GM10847 (cell line): ENCODE data around the gene HERC3.

Source experiments
- POLR2A ChIP-seq: IDR thresholded peaks from 2 replicates; pipeline ENCODE4 v1.6.1; 2011; ENCODE audit not compliant: insufficient read length; ENCODE audit errors: extremely low read depth

HERC3 gene

DNA sequence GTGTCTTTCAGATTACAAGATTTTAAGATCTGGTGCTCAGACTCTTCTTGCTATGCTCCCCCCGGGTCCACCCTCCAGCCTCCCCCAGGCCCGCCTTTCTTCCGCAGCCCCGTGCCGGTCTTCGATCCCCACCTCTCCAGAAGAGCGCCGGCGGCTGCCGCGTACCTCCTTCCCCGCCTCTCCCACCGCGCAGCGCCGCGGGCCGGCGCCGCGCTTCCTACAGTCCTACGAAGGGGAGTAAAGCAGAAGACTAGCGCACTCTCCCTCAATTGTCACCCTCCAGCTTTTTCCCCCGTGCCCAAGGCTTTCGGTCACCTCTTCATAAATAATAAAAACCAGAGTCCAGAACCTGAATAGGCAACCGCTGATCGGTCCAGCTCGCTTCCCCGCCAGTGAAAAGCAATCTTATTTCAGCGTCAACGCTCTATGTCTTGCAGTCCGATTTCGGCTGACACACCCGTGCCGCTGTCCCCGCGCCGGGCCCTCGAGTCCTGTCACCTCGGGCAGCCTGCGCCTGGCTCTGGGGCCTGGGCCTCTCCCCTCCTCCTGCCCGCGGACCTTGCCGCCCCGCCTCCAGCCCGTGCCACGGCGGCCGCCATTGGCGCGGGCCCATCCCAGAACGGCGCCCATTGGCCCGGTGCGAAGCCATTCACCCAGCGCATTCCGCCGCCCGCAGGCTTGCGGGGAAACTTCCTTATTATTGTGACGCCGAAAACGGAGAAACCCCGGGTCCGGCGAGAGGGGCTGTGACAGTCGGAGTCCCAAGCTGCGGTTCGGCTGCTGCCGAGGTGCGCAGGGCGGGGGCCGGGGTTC is at the start of gene HERC3:
HERC3 (plus strand) TSS at position 694 of the 813 bp plus-strand sequence. CDS start 13,344 bp downstream, outside the sequence.
- TF ChIP-seq POLR2A, result no peak

DNA sequence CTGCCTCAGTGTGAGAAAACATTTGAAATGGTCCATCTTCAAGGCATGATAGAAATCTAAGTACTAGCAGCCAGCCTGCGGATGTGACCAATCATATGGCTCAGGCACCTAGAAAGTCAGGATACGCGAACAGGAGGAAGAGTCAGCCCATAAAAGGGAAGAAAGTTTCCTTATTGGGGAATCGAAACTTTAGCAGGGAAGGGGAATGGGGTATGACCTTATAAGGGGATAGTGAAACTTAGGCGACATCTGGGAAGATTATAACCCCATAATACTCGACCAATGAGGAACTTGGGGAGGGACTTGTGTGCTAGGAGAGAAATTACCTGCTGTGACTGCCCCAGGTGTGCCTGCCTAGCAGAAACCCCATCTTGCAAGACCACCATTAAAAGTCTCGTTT is 42.5 kb upstream of the HERC3 start:
- no peak for TF ChIP-seq POLR2A

DNA sequence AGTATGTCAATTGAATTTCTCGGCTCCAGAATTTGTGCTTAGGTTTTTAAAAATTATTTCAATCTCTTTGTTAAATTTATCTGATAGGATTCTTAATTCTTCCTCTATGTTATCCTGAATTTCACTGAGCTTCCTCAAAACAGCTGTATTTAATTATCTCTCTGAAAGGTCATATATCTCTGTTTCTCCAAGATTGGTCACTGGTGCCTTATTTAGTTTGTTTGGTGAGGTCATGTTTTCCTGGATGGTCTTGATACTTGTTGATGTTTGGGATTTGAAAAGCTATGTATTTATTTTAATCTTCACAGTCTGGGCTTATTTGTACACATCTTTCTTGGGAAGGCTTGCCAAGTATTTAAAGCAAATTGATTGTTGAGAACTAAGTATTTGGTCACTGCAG is 24.7 kb upstream of the HERC3 start:
- no peak for TF ChIP-seq POLR2A

DNA sequence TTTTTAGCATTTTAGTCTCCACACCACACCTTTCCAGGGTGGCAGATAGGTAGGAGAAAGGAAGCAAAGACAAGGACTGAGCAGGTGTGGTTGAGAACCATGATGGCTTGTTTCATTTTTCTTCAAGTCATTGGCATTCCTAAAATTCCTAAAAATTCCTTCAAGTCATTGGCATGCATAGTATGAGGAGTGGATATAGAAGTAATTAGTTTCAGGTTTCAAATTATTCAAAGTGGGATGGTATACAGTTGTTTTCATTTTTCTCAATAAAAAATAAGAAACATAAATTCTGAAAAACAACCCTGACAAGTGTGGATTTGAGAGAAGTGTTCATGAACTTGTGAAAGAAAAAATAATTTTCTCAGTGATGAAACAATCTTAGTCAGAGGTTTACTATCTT is 22.3 kb upstream of the HERC3 start:
- TF ChIP-seq POLR2A, result no peak

DNA sequence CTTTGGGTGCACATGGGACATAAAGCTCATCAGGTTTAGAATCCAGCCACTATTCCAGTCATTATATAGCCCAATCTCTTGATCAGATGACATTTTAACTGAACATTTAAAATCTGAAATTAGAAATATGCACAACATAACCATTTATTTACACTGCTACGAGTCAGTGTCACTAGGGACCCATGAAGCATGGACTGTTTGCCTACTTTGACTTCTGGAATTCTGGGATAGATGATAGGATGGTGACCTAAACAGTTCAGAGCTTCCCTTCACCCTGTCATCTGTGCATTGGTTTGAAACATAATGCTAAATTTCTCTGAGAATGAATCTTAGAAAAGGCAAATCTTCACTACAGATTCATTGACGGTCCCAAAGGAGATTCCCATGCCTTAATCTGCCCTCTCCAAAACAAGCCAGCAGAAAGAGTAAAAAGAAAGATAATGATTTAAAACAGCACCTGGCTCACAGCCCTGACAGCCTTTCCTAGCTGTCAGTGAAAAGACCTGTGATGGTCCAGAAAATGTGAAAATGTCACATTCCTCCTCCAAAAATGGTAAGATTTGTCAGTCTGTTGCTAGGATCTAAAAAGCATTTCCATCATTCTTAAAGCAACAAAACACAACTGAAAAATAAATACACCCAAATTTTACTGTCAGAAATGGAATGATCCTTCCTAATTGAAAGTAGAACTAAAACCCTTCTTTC is 18.9 kb upstream of the HERC3 start:
- no peak for TF ChIP-seq POLR2A

DNA sequence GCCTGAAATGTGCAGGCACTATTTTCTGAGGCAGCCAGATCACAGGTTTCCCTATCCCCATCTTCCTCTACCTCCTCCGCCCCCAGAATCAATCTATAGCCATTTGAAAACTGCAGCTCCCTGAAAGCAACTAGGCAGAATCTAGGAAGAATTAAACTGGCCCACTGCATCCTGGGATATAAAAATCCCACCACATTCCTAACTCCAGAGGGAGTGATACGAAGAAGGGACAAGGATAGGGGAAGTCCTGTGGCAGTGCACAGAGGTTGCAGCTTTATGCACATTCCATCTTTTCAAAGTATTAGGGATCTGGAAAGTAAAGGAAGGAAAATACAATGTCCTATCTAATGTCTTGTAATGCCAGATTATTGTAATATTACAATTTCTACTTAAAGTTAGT is 18.3 kb upstream of the HERC3 start:
- TF ChIP-seq POLR2A, result no peak

DNA sequence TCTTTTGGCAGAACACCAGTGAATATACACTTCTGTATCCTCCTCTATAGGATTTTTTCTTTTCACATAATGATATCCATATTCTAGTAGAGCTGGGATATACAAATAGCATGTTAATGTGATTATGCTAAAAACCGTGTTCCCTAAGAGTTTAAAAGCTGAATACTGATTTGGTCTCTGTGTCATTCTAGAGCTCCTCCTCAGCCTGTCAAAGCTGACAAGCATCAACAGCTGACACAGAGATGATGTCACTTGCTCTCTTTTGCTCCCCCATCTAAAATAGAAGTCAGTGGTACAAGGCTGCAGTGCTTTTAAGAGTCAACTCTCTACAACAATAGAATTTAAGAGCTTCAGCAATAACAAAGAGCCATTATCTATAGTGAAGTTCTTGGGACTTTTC is 17.1 kb upstream of the HERC3 start:
- no peak for TF ChIP-seq POLR2A

DNA sequence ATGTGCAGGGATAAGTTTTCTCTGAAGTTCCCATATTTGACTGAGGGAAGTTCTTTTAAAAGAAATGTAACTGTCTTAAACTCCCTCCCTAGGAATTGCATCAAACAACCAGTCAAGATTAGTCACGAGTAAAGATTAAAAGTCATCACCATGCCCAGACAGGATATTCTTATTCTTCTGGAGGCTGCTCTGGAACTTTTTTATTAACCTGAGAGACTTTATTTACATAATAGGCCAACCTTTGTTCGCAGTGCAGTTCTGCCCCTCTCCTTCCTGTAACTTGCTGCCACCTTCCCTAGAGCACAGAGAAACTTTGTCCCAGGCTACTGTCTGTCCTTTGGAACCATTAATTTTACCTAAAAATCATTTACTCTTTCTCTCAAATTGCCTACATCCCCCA is 9.8 kb upstream of the HERC3 start:
- no peak for TF ChIP-seq POLR2A

DNA sequence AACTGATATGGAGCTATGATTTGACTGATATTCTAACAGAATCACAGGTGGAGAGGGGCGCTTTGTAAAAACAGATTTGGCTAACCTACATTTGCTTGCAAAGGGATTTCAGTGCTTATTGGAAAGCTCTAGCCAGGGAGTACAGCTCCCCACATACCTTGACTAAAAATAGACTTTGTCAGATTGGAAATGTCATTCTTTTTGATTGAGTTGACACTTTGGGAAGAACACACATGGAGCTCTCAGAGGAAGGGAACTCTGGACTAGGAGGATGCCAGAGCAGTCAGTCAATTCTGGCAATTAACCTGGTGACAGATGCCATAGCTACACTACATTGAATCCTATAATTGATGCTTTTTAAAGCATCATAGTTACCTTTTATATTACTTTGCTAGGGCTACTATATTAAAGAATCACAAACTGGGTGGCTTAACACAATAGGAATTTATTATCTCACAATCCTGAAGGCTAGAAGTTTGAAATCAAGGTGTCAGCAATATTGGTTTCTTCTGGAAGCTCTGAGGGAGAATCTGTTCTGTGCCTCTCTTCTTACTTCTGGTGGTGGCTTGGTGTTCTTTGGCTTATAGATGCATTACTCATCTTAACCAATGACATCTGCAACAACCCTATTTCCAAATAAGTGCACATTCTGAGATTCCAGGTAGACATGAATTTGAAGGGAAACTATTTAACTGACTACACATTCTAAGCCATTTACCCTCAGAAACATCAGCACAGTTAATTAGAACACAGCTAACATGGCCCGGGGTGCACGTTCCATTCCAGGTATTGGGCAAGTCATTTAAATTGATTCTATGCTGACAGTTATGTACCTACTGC is 8.4 kb upstream of the HERC3 start:
- TF ChIP-seq POLR2A, result no peak

DNA sequence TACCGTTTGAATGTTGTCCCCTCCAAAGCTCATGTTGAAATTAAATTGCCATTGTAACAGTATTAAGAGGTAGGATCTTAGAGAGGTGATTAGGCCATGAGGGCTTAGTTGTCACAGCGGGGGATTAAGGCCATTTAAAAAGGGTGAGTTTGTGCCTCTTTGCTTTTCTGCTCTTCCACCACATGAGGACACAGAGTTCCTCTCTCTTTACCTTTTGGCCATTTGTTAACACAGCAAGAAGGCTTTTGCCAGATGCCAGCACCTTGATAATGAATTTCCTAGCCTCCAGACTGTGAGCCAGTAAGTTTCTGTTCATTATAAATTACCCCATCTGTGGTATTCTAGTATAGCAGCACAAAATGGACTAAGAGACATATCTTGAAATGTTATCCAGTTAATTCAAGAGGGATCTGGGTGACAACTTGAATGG is 7.8 kb upstream of the HERC3 start:
- TF ChIP-seq POLR2A, result no peak

DNA sequence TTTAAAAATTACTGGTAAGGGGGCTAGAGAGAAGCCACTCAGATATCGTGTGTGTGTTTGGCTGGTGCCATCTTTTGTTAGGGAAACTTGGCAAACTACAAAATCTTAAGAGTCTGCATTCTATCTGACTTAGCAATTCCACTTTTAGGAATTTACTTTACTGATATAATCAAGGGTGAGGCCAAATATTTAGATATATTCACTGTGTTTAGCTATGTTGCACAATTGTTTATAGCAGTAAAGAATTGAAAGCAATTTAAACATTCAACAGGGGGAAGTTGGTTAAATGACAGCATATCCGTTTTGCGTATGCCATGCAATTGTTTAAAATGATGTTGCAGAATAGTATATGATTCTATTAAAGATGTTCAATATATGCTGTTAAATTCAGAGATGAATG is 6.4 kb upstream of the HERC3 start:
- no peak for TF ChIP-seq POLR2A

DNA sequence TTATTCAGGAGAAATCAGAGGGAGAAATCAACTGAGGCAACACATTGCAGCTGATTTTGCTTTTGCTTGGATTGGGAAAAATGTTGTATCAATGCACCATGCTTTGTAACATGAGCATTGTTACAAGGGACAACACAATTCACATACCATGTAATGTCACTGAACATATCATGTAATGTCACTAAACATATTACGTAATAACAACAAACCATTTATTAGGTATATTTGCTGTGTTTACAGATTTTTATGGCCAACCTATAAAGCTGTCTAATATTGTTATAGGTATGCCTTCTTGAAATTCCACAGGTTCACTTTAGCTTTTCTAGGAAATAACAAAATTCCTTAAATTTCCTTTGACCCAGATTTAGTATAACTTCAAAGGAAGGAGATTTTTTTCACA is 5.0 kb upstream of the HERC3 start:
- TF ChIP-seq POLR2A, result no peak

DNA sequence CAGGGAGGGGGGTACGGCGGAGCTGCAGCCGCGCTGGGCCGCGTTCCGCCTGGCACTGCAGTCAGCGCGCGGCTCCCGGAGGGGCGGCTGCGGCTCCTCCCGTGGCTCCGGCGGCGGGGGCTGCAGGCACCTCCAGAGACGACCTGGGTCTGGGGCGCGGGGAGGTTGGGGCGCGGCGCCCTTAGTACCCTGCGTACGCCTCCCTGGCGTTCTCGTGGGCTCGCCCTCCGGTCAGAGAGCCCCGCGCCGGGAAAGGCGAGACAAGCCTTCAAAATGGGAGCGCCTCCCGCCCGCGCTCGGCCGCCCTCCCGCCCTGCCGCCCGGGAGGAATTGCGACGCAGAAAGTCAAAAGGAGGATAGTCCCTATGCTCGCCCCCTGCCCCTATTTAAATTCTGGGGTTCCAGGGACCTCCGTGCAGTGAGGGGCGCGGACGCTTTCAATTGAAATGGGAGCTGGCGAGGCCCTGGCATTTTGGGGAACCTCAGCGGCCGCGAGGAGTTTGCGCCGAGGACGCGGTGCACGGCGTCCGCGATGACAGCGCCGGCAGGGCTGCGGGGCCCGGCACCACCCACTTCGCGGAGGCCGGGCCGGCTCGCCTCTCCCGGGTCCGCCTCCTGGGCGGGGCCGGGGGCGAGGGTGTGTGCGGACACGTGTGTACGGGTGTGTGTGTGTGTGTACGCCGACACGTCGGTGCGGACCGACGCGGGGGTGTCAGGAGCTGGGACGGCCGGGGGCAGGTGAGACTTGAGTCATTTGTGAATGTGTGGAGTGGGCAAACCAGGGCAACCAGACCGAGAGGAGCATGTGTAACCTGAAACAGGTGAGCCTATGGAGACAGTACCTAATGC is 544 bp downstream of the HERC3 start:
- TF ChIP-seq POLR2A, result no peak

DNA sequence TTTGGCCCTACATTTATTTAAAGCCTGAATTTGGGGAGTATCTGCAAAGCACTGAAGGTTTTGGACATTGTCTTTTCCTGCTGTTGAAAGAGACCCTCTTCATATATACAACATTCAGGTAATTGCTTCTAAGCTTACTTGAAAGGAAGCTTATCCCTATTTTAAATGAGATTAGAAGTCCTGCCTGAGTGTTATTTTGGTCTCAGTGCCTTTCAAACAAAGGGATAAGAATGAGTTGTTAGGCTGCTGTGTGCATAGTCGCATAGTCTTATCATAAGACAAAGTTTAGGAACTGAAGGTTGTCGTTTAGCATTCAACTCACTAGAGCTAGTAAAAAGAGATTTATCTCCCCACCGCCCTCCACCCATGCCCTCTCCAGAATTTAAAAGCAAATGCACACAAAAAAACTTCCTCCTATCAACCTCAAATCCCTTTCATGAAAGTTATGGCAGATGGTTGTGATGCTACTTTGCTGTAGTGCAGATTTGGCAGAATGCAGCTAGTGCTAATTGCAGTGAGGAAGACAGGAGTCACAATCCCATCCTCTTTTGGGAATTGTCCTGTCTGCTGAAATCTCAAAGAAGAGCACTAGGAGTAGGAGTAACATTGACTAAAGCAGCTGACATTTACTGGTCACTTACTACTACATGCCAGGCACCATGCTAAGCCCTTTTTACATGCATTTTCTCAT is 5.8 kb downstream of the HERC3 start:
- no peak for TF ChIP-seq POLR2A
